OCI-M2 (cell line): ENCODE measurements around the gene AHDC1.
"Not testable (repeated sequence)": the region's sequence is repeated elsewhere in the genome, so short reads cannot be mapped to it uniquely, and the experiment has no call there.

Experiments used
- DNase-seq: peaks from one replicate; lab custom pipeline; 2025; ENCODE audit not compliant: unreplicated experiment; lab: John Stamatoyannopoulos, UW

AHDC1 gene

GRCh38 chr1:27603681-27604578 is at the start of gene AHDC1:
AHDC1 (minus strand) TSS chr1:27604144; CDS start chr1:27552115, 52,029 bp downstream.
- no peak for DNase-seq

GRCh38 chr1:27652111-27652864 is 48.3 kb upstream of the AHDC1 start:
- no peak for DNase-seq

- no peak for DNase-seq
Observed at GRCh38 chr1:27650539-27651175, 46.7 kb upstream of the AHDC1 start.

GRCh38 chr1:27650171-27650538 is 46.2 kb upstream of the AHDC1 start:
- no peak for DNase-seq

- DNase-seq = no peak
Observed at GRCh38 chr1:27649306-27649635, 45.3 kb upstream of the AHDC1 start.

- no peak for DNase-seq
Observed at GRCh38 chr1:27648602-27649305, 44.8 kb upstream of the AHDC1 start.

GRCh38 chr1:27647328-27647727 is 43.4 kb upstream of the AHDC1 start:
- no peak for DNase-seq

GRCh38 chr1:27646676-27647075 is 42.7 kb upstream of the AHDC1 start:
- no peak for DNase-seq

GRCh38 chr1:27645071-27645415 is 41.1 kb upstream of the AHDC1 start:
- no peak for DNase-seq

GRCh38 chr1:27644369-27645070 is 40.6 kb upstream of the AHDC1 start:
- DNase-seq = no peak

- DNase-seq = no peak
Observed at GRCh38 chr1:27643600-27644368, 39.8 kb upstream of the AHDC1 start.

- not testable (repeated sequence) for DNase-seq
Observed at GRCh38 chr1:27640514-27640913, 36.6 kb upstream of the AHDC1 start.

- DNase-seq = no peak
Observed at GRCh38 chr1:27638805-27639204, 34.9 kb upstream of the AHDC1 start.

- no peak for DNase-seq
Observed at GRCh38 chr1:27638047-27638734, 34.2 kb upstream of the AHDC1 start.

GRCh38 chr1:27635396-27636142 is 31.6 kb upstream of the AHDC1 start:
- DNase-seq = no peak

GRCh38 chr1:27634985-27635367 is 31.0 kb upstream of the AHDC1 start, which contains the start of gene FGR:
FGR (minus strand) TSS chr1:27635185; CDS start chr1:27623916, 11,269 bp downstream.
- no peak for DNase-seq

- no peak for DNase-seq
Observed at GRCh38 chr1:27634177-27634984, 30.4 kb upstream of the AHDC1 start.
